Measurements from ENCODE around the gene RPP25. TPM values are rescaled to one million over a fixed set of nuclear protein-coding genes. Genes with fewer than 3 reads are reported as not detected.

The RPP25 gene
- total and polyA plus RNA-seq, 10 of the 15 experiments (the other 5 are each of a cell fraction or from before 2014, with no cell fraction given), result 0.41 to 10.8 (median 4.7) TPM

Small RNAs within 50 kb of the gene (small RNA-seq; reads per million reads assigned to genes)
- gene RF00019, result not detected

Other genes with a start within 250 kb of the RPP25 start
Only the 7 nearest of the 13 such genes appear.
- gene ULK3, start 113.6 kb downstream of the RPP25 start, total RNA-seq (2014; rRNA removed), result 28.2 and 29.4 TPM in 2 replicates
- gene ULK3, start 113.6 kb downstream of the RPP25 start, total RNA-seq (2014; rRNA removed; fragmentation: Illumina TruSeq; extraction: Trizol), result 12.3 and 14.1 TPM in 2 replicates
- 27.8 and 31.9 TPM in 2 replicates for gene ULK3, start 113.6 kb downstream of the RPP25 start, total RNA-seq (2021)
- gene ULK3, start 113.6 kb downstream of the RPP25 start, polyA plus RNA-seq (2011; rRNA removed), result 29.7 and 38.8 TPM in 2 replicates
- gene ULK3, start 113.6 kb downstream of the RPP25 start, polyA plus RNA-seq (2014; fragmentation: Illumina TruSeq; extraction: Trizol), result 19.9 and 25.4 TPM in 2 replicates
- gene ULK3, start 113.6 kb downstream of the RPP25 start, polyA plus RNA-seq (2014; fragmentation: Nextera tagmentation; extraction: Ambion mirVana), result 1 to 10 TPM in 1 of 2 experiments, under 1 TPM in 1; 0.64 to 1.4 TPM
- 35.3 and 38.9 TPM in 2 replicates for gene ULK3, start 113.6 kb downstream of the RPP25 start, polyA plus RNA-seq (2014; rRNA removed)
- 10 to 100 TPM; 26.2 to 28.1 TPM for gene ULK3, start 113.6 kb downstream of the RPP25 start, polyA plus RNA-seq (2016; fragmentation: Nextera tagmentation; extraction: Ambion mirVana)
- 51.2 and 54.8 TPM in 2 replicates for gene SCAMP2, start 83.4 kb downstream of the RPP25 start, total RNA-seq (2014; rRNA removed)
- gene SCAMP2, start 83.4 kb downstream of the RPP25 start, total RNA-seq (2014; rRNA removed; fragmentation: Illumina TruSeq; extraction: Trizol), result 33.4 and 34.2 TPM in 2 replicates
- 98.5 and 101 TPM in 2 replicates for gene SCAMP2, start 83.4 kb downstream of the RPP25 start, total RNA-seq (2021)
- gene SCAMP2, start 83.4 kb downstream of the RPP25 start, polyA plus RNA-seq (2011; rRNA removed), result 30.8 and 117 TPM in 2 replicates
- gene SCAMP2, start 83.4 kb downstream of the RPP25 start, polyA plus RNA-seq (2014; fragmentation: Illumina TruSeq; extraction: Trizol), result 112 and 114 TPM in 2 replicates
- gene SCAMP2, start 83.4 kb downstream of the RPP25 start, polyA plus RNA-seq (2014; fragmentation: Nextera tagmentation; extraction: Ambion mirVana), result 10 to 100 TPM; 10.9 to 22.5 TPM
- gene SCAMP2, start 83.4 kb downstream of the RPP25 start, polyA plus RNA-seq (2014; rRNA removed), result 98.4 and 118 TPM in 2 replicates
- 100 to 1,000 TPM; 156 to 158 TPM for gene SCAMP2, start 83.4 kb downstream of the RPP25 start, polyA plus RNA-seq (2016; fragmentation: Nextera tagmentation; extraction: Ambion mirVana)
- gene MPI, start 66.7 kb downstream of the RPP25 start, total RNA-seq (2014; rRNA removed), result 48.9 and 52.6 TPM in 2 replicates
- gene MPI, start 66.7 kb downstream of the RPP25 start, total RNA-seq (2014; rRNA removed; fragmentation: Illumina TruSeq; extraction: Trizol), result 35.2 and 36.2 TPM in 2 replicates
- gene MPI, start 66.7 kb downstream of the RPP25 start, total RNA-seq (2021), result 41.6 and 44.6 TPM in 2 replicates
- gene MPI, start 66.7 kb downstream of the RPP25 start, polyA plus RNA-seq (2011; rRNA removed), result 33.5 and 68.6 TPM in 2 replicates
- gene MPI, start 66.7 kb downstream of the RPP25 start, polyA plus RNA-seq (2014; fragmentation: Illumina TruSeq; extraction: Trizol), result 51.8 and 93.9 TPM in 2 replicates
- gene MPI, start 66.7 kb downstream of the RPP25 start, polyA plus RNA-seq (2014; fragmentation: Nextera tagmentation; extraction: Ambion mirVana), result 10 to 100 TPM; 38.3 to 43.6 TPM
- 48.6 and 49.8 TPM in 2 replicates for gene MPI, start 66.7 kb downstream of the RPP25 start, polyA plus RNA-seq (2014; rRNA removed)
- gene MPI, start 66.7 kb downstream of the RPP25 start, polyA plus RNA-seq (2016; fragmentation: Nextera tagmentation; extraction: Ambion mirVana), result 10 to 100 TPM; 35.6 to 43.1 TPM
- gene FAM219B, start 49.9 kb downstream of the RPP25 start, total RNA-seq (2014; rRNA removed), result 37.1 and 39.5 TPM in 2 replicates
- gene FAM219B, start 49.9 kb downstream of the RPP25 start, total RNA-seq (2014; rRNA removed; fragmentation: Illumina TruSeq; extraction: Trizol), result 23.7 and 26.4 TPM in 2 replicates
- 41.6 and 53.2 TPM in 2 replicates for gene FAM219B, start 49.9 kb downstream of the RPP25 start, total RNA-seq (2021)
- gene FAM219B, start 49.9 kb downstream of the RPP25 start, polyA plus RNA-seq (2011; rRNA removed), result 32.3 and 40.9 TPM in 2 replicates
- 30.5 and 41.6 TPM in 2 replicates for gene FAM219B, start 49.9 kb downstream of the RPP25 start, polyA plus RNA-seq (2014; fragmentation: Illumina TruSeq; extraction: Trizol)
- 1 to 10 TPM; 7.6 to 8.9 TPM for gene FAM219B, start 49.9 kb downstream of the RPP25 start, polyA plus RNA-seq (2014; fragmentation: Nextera tagmentation; extraction: Ambion mirVana)
- 43.2 and 46.6 TPM in 2 replicates for gene FAM219B, start 49.9 kb downstream of the RPP25 start, polyA plus RNA-seq (2014; rRNA removed)
- 10 to 100 TPM; 24.2 to 28.2 TPM for gene FAM219B, start 49.9 kb downstream of the RPP25 start, polyA plus RNA-seq (2016; fragmentation: Nextera tagmentation; extraction: Ambion mirVana)
- 143 and 156 TPM in 2 replicates for gene COX5A, start 18.7 kb downstream of the RPP25 start, total RNA-seq (2014; rRNA removed)
- gene COX5A, start 18.7 kb downstream of the RPP25 start, total RNA-seq (2014; rRNA removed; fragmentation: Illumina TruSeq; extraction: Trizol), result 316 and 330 TPM in 2 replicates
- 420 and 445 TPM in 2 replicates for gene COX5A, start 18.7 kb downstream of the RPP25 start, total RNA-seq (2021)
- gene COX5A, start 18.7 kb downstream of the RPP25 start, polyA plus RNA-seq (2011; rRNA removed), result 365 and 451 TPM in 2 replicates
- 367 and 459 TPM in 2 replicates for gene COX5A, start 18.7 kb downstream of the RPP25 start, polyA plus RNA-seq (2014; fragmentation: Illumina TruSeq; extraction: Trizol)
- 100 to 1,000 TPM in 1 of 2 experiments, 10 to 100 TPM in 1; 84.5 to 350 TPM for gene COX5A, start 18.7 kb downstream of the RPP25 start, polyA plus RNA-seq (2014; fragmentation: Nextera tagmentation; extraction: Ambion mirVana)
- gene COX5A, start 18.7 kb downstream of the RPP25 start, polyA plus RNA-seq (2014; rRNA removed), result 421 and 474 TPM in 2 replicates
- gene COX5A, start 18.7 kb downstream of the RPP25 start, polyA plus RNA-seq (2016; fragmentation: Nextera tagmentation; extraction: Ambion mirVana), result 1,000 to 10,000 TPM; 1,175 to 1,218 TPM
- 20.2 and 22.2 TPM in 2 replicates for gene SCAMP5, start 38.8 kb upstream of the RPP25 start, total RNA-seq (2014; rRNA removed)
- gene SCAMP5, start 38.8 kb upstream of the RPP25 start, total RNA-seq (2014; rRNA removed; fragmentation: Illumina TruSeq; extraction: Trizol), result 13.6 and 15.0 TPM in 2 replicates
- 24.8 and 25.5 TPM in 2 replicates for gene SCAMP5, start 38.8 kb upstream of the RPP25 start, total RNA-seq (2021)
- gene SCAMP5, start 38.8 kb upstream of the RPP25 start, polyA plus RNA-seq (2011; rRNA removed), result 15.7 and 24.3 TPM in 2 replicates
- gene SCAMP5, start 38.8 kb upstream of the RPP25 start, polyA plus RNA-seq (2014; fragmentation: Illumina TruSeq; extraction: Trizol), result 26.3 and 30.3 TPM in 2 replicates
- 1 to 10 TPM; 2.3 to 2.5 TPM for gene SCAMP5, start 38.8 kb upstream of the RPP25 start, polyA plus RNA-seq (2014; fragmentation: Nextera tagmentation; extraction: Ambion mirVana)
- 35.5 and 41.6 TPM in 2 replicates for gene SCAMP5, start 38.8 kb upstream of the RPP25 start, polyA plus RNA-seq (2014; rRNA removed)
- gene SCAMP5, start 38.8 kb upstream of the RPP25 start, polyA plus RNA-seq (2016; fragmentation: Nextera tagmentation; extraction: Ambion mirVana), result 1 to 10 TPM; 1.6 to 1.7 TPM
- gene PPCDC, start 66.8 kb upstream of the RPP25 start, total RNA-seq (2014; rRNA removed), result 42.7 and 45.0 TPM in 2 replicates
- 29.4 and 32.5 TPM in 2 replicates for gene PPCDC, start 66.8 kb upstream of the RPP25 start, total RNA-seq (2014; rRNA removed; fragmentation: Illumina TruSeq; extraction: Trizol)
- 40.2 and 43.3 TPM in 2 replicates for gene PPCDC, start 66.8 kb upstream of the RPP25 start, total RNA-seq (2021)
- gene PPCDC, start 66.8 kb upstream of the RPP25 start, polyA plus RNA-seq (2011; rRNA removed), result 27.9 and 44.7 TPM in 2 replicates
- gene PPCDC, start 66.8 kb upstream of the RPP25 start, polyA plus RNA-seq (2014; fragmentation: Illumina TruSeq; extraction: Trizol), result 32.9 and 35.7 TPM in 2 replicates
- gene PPCDC, start 66.8 kb upstream of the RPP25 start, polyA plus RNA-seq (2014; fragmentation: Nextera tagmentation; extraction: Ambion mirVana), result 100 to 1,000 TPM in 1 of 2 experiments, 10 to 100 TPM in 1; 92.0 to 135 TPM
- 68.2 and 69.9 TPM in 2 replicates for gene PPCDC, start 66.8 kb upstream of the RPP25 start, polyA plus RNA-seq (2014; rRNA removed)
- 10 to 100 TPM; 65.4 to 67.9 TPM for gene PPCDC, start 66.8 kb upstream of the RPP25 start, polyA plus RNA-seq (2016; fragmentation: Nextera tagmentation; extraction: Ambion mirVana)

Measured in GM12878 (cell line).